GM19043 (cell line): ENCODE data around the gene GHDC.

Source experiments
- ATAC-seq: cut with Tn5 transposase; IDR thresholded peaks from one replicate; pipeline ENCODE4 v1.9.1; 2021; ENCODE audit warnings: low read depth; ENCODE audit not compliant: unreplicated experiment

The GHDC gene

GRCh38 chr17:42183741-42184711 is 10.3 kb downstream of the GHDC start:
- ATAC-seq: peak; percentile 65

DNA sequence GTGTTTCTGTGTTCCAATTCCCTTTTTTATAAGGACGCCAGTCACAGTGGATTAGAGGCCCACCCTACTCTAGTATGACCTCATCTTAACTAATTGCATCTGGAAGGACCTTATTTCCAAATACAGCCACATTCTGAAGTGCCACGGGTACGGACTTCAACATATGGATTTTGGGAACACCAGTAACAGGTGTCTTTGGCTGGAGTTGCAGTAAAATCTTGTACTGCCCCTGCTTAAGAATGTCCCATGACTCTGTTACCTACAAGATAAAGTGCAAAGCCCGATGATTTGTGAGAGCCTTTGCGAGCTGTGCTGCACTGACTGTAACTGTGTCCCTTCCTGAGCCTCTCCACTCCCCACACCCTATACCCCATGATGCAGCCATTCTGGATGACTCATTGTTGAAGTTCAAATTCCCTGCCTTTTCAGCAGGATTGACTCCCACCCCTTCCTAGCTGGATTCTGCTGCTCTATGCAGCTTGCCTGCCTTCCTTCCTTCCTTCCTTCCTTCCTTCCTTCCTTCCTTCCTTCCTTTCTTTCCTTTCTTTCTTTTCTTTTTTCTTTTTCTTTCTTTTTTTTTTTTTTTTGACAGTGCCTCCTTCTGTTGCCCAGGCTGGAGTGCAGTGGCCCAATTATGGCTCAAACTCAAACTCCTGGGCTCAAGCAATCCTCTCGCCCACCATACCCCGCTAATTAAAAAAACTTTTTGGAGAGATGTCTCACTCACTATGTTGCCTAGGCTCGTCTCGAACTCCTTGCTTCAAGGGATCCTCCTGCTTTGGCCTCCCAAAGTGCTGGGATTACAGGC is 11.2 kb downstream of the GHDC start:
- no peak for ATAC-seq

- no peak for ATAC-seq
Observed at GRCh38 chr17:42181851-42182207, 12.5 kb downstream of the GHDC start.

GRCh38 chr17:42180922-42181850 is 13.1 kb downstream of the GHDC start, which contains the start of gene KCNH4:
Gene KCNH4, minus strand, starts transcription at chr17:42181142. Its CDS starts 197 bp downstream, at chr17:42180945.
- ATAC-seq: no peak

DNA sequence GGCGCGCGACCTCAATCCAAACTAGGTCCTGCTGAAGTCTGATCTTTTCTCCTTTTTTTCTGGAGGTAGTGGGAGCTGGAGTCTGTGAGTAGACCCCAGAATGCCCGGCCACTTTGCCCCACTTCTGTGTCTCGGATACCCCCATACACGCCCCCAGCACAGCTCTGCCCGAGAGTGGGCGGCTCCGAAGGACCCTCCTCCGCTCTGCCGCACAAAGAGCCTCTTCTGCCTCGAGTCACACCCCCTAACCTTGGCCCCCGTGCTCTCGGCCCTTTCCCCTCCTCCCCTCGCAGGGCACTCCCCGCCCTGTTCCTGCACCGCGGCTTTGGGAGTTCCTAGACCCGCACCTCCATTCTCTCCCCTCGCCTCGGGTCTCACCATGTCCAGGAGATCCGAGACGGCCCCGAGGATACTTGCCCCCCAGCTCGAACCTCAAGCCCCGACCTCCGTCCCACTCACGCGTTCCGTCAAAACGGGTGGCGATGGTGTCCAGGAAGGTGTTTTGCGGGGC is 13.8 kb downstream of the GHDC start:
- no peak for ATAC-seq

DNA sequence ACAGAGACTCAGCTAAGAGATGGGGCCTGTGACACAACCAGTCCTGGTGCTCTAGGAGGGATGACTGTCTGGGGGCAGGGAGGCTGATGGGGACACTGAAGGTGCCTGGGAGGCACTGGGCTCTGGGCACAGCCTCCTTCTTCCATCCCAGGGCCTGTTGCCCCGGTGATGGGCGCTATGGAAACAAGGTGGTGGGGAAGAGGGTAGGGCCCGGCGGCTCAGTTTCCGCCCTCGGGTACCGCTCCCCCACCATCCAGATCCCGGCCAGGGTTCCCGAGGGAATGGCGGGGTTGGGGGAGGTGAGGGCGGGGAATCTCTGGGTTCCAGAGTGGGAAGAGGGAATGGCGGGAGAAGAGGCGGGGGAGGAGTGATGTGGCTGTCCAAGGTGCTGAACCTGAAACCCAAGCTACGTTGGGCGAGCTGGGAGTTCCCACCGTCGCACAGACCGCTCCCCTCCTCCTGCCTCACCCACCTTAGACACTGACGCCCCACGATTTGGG is 14.3 kb downstream of the GHDC start:
- no peak for ATAC-seq

GRCh38 chr17:42179335-42179734 is 15.0 kb downstream of the GHDC start:
- ATAC-seq: no peak

DNA sequence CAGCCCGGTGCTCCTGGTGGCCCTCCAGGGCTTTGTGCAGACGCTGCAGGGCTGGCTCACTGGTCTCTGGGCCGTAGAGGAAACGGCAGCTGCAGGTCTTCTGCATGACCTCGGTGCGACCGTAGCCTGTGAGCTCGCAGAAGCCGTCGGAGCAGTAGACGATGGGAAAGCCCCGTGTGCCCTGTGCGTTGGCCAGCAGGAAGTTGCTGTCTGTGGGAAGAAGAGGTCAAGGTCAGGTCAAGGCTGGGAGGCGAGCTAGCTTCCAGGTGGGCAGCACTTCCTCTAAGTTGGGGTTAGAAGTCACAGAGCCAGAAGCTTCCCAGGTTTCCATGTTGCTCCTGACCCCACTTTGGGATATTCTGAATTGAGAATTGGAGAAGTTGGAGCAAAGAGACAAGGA is 15.5 kb downstream of the GHDC start:
- no peak for ATAC-seq

GRCh38 chr17:42177684-42178083 is 16.6 kb downstream of the GHDC start:
- ATAC-seq: no peak

- no peak for ATAC-seq
Observed at GRCh38 chr17:42174126-42174783, 20.0 kb downstream of the GHDC start.

DNA sequence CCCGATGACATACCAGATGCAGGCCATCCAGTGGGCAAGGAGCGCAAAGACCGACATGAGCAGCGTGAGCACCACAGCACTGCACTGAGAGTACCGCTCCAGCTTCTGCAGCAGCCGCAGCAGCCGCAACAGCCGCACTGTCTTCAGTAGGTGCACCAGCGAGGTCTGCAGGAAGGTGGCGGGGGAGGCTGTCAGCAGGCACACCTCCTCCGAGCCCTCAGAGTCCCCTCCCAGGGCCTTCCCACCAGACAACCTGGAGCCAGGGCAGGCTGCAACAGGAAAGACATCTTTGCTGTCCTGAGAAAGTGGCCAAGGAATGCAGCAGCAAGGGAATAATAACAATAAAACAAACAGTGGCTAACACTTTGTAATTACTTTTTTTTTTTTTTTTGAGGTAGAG is 22.5 kb downstream of the GHDC start:
- no peak for ATAC-seq

DNA sequence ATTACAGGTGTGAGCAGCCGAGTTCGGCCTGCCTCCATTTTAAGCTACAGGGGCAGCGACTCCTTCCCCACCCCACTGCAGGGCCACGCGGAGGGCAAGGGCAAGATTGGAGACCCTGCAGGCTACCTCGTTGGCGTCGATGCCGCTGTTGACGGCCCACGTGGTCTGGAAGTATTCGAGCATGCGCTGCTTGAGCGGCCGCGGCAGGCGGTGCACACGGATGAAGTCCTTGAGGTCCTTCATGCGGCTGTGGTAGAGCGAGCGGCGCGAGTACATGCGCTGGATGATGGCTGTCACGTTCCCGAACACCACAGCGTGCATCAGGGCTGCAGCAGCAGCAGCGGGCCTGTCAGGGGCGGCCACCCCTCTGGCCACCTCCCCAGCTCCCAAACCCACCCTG is 24.9 kb downstream of the GHDC start:
- ATAC-seq: no peak

- ATAC-seq: no peak
Observed at GRCh38 chr17:42167807-42168206, 26.5 kb downstream of the GHDC start.

DNA sequence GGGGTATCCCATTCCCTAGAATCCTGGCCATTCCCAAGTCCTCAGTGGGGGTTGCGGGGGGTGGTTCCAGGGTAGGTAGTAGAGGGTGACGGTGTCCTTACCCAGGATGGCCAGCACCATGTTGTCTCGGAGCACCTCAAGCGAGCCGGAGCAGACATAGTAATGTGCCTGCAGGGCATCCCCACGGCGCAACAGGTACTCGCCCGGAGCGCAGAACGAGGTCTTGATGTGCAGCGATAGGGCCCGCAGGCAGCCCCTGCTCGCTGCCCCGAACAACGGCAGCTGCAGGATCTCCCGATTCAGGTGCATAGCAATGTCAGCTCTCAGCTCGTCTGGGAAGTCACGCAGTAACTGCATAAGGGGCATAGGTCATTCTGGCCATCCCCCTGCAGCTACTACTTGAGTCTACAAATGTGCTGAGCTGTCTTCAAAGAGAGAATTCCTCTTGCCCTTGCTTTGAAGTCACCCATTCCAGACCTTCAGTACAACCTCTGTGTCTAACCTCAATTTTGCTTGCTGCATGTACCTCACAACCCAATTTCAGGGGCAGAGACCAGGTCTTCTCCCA is 28.0 kb downstream of the GHDC start:
- no peak for ATAC-seq

DNA sequence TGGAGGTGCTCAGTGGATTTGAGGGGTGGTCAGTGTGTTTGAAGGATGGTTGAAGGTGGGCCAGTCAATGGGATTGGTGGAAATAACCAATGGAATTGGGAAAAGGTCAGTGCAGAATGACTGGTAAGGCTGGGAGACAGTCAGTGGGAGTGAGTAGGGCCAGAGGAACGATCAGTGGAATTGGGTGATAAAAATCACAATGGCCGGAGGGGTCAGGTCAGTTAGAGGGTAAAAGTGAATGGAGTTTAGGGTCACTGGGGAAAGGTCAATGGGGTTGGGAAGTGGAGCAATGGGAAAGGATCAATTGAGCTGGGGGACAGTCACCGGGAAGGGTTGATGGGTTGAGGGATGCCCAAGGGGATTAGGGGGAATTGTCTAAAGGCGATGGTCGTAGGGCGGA is 28.5 kb downstream of the GHDC start:
- ATAC-seq: no peak

DNA sequence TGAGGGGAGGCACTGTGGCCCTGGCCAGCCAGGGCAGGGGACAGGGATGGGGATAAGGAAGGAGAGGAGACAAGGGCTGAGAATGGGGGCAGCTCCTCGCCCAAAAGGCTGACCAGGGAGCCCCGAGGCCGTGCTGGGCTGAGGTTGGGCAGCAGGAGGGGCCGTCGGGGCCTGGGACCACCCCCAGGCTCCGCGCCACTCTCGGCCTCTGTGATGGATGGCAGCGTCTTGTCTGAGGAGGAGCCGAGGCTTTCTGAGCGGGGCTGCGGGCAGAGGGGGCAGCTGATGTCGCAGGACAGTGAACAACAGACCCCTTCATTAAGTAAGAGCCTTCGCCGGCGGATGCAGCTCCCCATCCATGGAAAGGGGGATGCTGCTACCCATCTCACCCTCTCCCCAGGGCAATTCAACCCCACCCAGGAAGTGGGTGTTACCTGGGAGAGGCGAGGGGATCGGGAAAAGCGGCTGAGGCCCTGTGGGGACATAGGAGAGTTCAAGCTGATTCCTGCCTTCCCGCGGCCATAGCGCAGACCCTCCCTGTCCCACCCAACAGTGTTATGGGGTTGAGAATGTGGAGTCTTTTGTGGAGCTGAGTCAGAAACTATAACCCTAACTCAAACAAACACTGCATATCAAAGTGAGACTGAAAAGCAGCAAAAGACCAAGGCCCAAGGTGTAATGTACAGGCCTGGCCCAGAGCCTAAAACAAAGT is 30.4 kb downstream of the GHDC start:
- ATAC-seq: no peak

GRCh38 chr17:42163113-42163512 is 31.2 kb downstream of the GHDC start:
- no peak for ATAC-seq

DNA sequence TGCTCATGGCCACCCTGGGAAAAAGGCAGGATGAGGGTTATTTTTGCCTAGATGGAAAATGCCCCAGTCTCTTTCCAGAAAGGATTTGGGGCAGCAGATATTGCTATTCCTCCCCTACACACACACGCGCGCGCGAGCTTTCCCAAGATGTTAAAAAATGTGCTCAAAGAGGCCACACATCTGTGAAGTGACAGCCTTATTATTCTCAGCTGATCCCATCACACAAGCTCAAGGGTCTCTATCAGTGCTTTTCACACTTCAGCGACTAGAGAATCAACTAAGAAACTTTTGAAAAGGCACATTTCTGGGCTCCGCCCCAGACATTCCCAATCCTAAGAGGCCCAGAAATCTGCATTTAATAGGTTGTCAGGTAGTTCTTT is 33.8 kb downstream of the GHDC start:
- no peak for ATAC-seq
